Chondrocyte (in vitro differentiated cells): ENCODE results near the gene LGALS3BP. TPM values are rescaled to one million over a fixed set of nuclear protein-coding genes. Genes with fewer than 3 reads are reported as not detected.

Source experiments
- DNase-seq: peaks from one replicate; pipeline ENCODE4 v3.0.0; 2021; ENCODE audit warnings: mixed read lengths, low spot score
- H3K27ac Mint-ChIP-seq: one replicate; pipeline ENCODE4 v1.8.0; 2021; ENCODE audit warnings: mild to moderate bottlenecking, moderate library complexity, mixed read lengths; ENCODE audit not compliant: unreplicated experiment
- H3K27me3 Mint-ChIP-seq: 2 replicates; pipeline ENCODE4 v1.8.0; 2021; ENCODE audit warnings: low read depth, mixed read lengths
- H3K36me3 Mint-ChIP-seq: 2 replicates; pipeline ENCODE4 v1.8.0; 2021; ENCODE audit warnings: low read depth, mixed read lengths
- H3K4me1 Mint-ChIP-seq: 2 replicates; pipeline ENCODE4 v1.8.0; 2021; ENCODE audit warnings: low read depth, mild to moderate bottlenecking, mixed read lengths
- H3K4me3 Mint-ChIP-seq: one replicate; pipeline ENCODE4 v1.8.0; 2021; ENCODE audit warnings: mild to moderate bottlenecking, moderate library complexity, mixed read lengths; ENCODE audit not compliant: unreplicated experiment
- H3K9me3 Mint-ChIP-seq: 2 replicates; pipeline ENCODE4 v1.8.0; 2021; ENCODE audit warnings: low read depth, mixed read lengths
- CTCF ChIP-seq: fragments of 200-600 bp; sonication (generic); IDR thresholded peaks from 2 replicates; pipeline ENCODE4 v1.5.0; 2021; ENCODE audit warnings: antibody characterized with exemption, mild to moderate bottlenecking, moderate library complexity
- total RNA-seq: library from RNA; stranded (reverse); gene quantifications from 3 replicates; pipeline ENCODE4 v1.2.1, GENCODE V29; 2021

Gene LGALS3BP
- total RNA-seq, 1 donor from 2014 or later: 127 TPM

GRCh38 chr17:79006794-79007503, 27.2 kb upstream of the LGALS3BP start:
- Mint-ChIP-seq H3K4me3 (no peak overlapping the region), H3K36me3 (peaks cover 2% of the 10 kb centered on the region), H3K27ac (peak overlapping the region; percentile 10), H3K9me3 (no peaks in the 10 kb centered on the region), H3K27me3 (no peaks in the 10 kb centered on the region), H3K4me1 (peaks cover 34% of the 10 kb centered on the region)
- no peak for TF ChIP-seq CTCF
- DNase-seq: no peak

- Mint-ChIP-seq H3K27me3 (no peaks in the 10 kb centered on the region), H3K9me3 (no peaks in the 10 kb centered on the region), H3K4me1 (peaks cover 34% of the 10 kb centered on the region), H3K4me3 (no peak overlapping the region), H3K27ac (no peak overlapping the region), H3K36me3 (peaks cover 4% of the 10 kb centered on the region)
- no peak for DNase-seq
- TF ChIP-seq CTCF: no peak
These were observed 26.3 kb upstream of the LGALS3BP start for GRCh38 chr17:79006046-79006445.

DNA sequence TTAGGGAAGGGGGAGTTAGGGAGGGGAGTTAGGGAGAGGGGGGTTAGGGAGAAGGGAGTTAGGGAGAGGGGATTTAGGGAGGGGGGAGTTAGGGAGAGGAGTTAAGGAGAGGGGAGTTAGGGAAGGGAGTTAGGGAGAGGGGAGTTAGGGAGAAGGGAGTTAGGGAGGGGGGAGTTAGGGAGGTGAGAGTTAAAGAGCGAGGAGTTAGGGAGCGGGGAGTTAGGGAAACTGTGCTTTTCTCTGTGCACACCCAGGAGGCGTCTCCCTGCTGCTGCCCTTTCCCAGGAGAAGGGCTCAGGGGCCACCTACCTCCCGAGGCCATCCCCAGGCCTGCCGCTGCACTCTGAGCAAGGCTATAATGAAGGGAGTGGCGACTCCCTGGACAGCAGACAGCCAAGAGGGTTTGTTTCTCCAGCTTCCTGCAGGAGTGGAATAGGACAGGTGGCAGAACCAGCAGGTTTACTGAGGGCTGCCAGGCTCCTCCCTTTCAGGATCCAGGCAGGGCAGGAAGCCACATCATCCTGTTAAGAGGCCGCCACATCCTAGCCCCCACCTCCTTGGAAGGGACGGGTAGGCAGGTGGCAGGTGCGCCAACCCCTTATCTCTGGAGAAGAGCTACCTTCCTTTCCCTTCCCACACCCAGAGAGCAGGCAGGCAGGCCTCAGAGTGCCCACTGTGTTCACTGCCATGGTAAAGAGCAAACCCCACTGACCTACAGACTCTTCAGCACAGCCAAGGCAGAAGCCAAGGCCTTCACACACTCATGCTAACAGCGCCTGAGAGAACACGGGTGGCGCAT, 25.5 kb upstream of the LGALS3BP start:
- Mint-ChIP-seq H3K36me3 (peaks cover 6% of the 10 kb centered on the region), H3K4me1 (peaks cover 30% of the 10 kb centered on the region), H3K9me3 (no peaks in the 10 kb centered on the region), H3K27me3 (no peaks in the 10 kb centered on the region), H3K27ac (no peak overlapping the region), H3K4me3 (no peak overlapping the region)
- DNase-seq: no peak
- no peak for TF ChIP-seq CTCF

- Mint-ChIP-seq H3K36me3 (peaks cover 8% of the 10 kb centered on the region), H3K9me3 (no peaks in the 10 kb centered on the region), H3K4me1 (peaks cover 21% of the 10 kb centered on the region), H3K27me3 (no peaks in the 10 kb centered on the region), H3K27ac (no peak overlapping the region), H3K4me3 (no peak overlapping the region)
- no peak for TF ChIP-seq CTCF
- DNase-seq: no peak
These were observed 24.1 kb upstream of the LGALS3BP start for GRCh38 chr17:79003661-79004411.
